DOHH2 (cell line): Measurements from ENCODE around the gene UBE2F.

ENCODE experiments used
- CTCF ChIP-seq: fragments of 200-600 bp; sonication (generic); IDR thresholded peaks from one replicate; pipeline ENCODE4 v1.5.1; 2014; ENCODE audit warnings: antibody characterized with exemption, mild to moderate bottlenecking, low read depth, low read length; ENCODE audit not compliant: poor library complexity, severe bottlenecking
- EZH2phosphoT487 ChIP-seq: fragments of 200-600 bp; sonication (generic); IDR thresholded peaks from 2 replicates; pipeline ENCODE4 v1.6.1; 2017; ENCODE audit warnings: borderline replicate concordance, mild to moderate bottlenecking, antibody characterized with exemption, low read length, moderate library complexity, mixed read lengths

GRCh38 chr2:238016526-238016925 is 49.7 kb downstream of the UBE2F start:
- TF ChIP-seq CTCF (no peak), EZH2phosphoT487 (no peak)
